Natural killer cell (primary cell): Measurements from ENCODE around the gene SEC14L5. TPM values are rescaled to one million over a fixed set of nuclear protein-coding genes. Genes with fewer than 3 reads are reported as not detected.
"Not testable (repeated sequence)": the region's sequence is repeated elsewhere in the genome, so short reads cannot be mapped to it uniquely, and the experiment has no call there.

Experiments
- ATAC-seq, 3 donors: fragments of 150-1000 bp in 2 of 3; fragments of 200-7000 bp in 1 of 3; cut with Tn5 transposase; 1 replicate in 1 of 3; 2 replicates in 2 of 3; pipeline ENCODE4 v1.10.0; 2021; ENCODE audit warnings: mild to moderate bottlenecking in 2 of 3, moderate library complexity in 2 of 3
- DNase-seq, 2 donors: peaks; one replicate each; pipeline versions ENCODE4 v3.0.0 to v3.0.0-alpha.2; 2013 to 2021; ENCODE audit warnings: mixed read lengths in 1 of 2
- H3K27ac ChIP-seq: one replicate; pipeline ENCODE4 v1.5.1; 2013; ENCODE audit warnings: mild to moderate bottlenecking, low read length
- H3K27me3 ChIP-seq: one replicate; pipeline ENCODE4 v1.6.1; 2013; ENCODE audit warnings: low read length; ENCODE audit not compliant: control insufficient read depth, insufficient read depth
- H3K36me3 ChIP-seq: one replicate; pipeline ENCODE4 v1.6.1; 2013; ENCODE audit warnings: low read length; ENCODE audit not compliant: control insufficient read depth, insufficient read depth
- H3K4me1 ChIP-seq: one replicate; pipeline ENCODE4 v1.6.1; 2013; ENCODE audit warnings: low read length; ENCODE audit not compliant: control insufficient read depth, insufficient read depth
- H3K4me3 ChIP-seq: one replicate; pipeline ENCODE4 v1.5.1; 2013; ENCODE audit warnings: low read length
- H3K9me3 ChIP-seq: one replicate; pipeline ENCODE4 v1.6.1; 2013; ENCODE audit warnings: low read length; ENCODE audit not compliant: control insufficient read depth, insufficient read depth
- H3K27ac Mint-ChIP-seq, 2 donors: one replicate each; pipeline ENCODE4 v1.8.0; 2022; ENCODE audit warnings: mild to moderate bottlenecking in 2 of 2, mixed read lengths in 2 of 2, moderate library complexity in 1 of 2
- H3K27me3 Mint-ChIP-seq, 2 donors: one replicate each; pipeline ENCODE4 v1.8.0; 2022; ENCODE audit warnings: low read depth in 2 of 2, mixed read lengths in 2 of 2
- H3K36me3 Mint-ChIP-seq: one replicate; pipeline ENCODE4 v1.8.0; 2022; ENCODE audit warnings: mixed read lengths
- H3K4me1 Mint-ChIP-seq, 2 donors: one replicate each; pipeline ENCODE4 v1.8.0; 2022; ENCODE audit warnings: mixed read lengths in 2 of 2
- H3K4me3 Mint-ChIP-seq: one replicate; pipeline ENCODE4 v1.8.0; 2022; ENCODE audit warnings: mild to moderate bottlenecking, moderate library complexity, mixed read lengths
- H3K9me3 Mint-ChIP-seq, 2 donors: one replicate each; pipeline ENCODE4 v1.8.0; 2022; ENCODE audit warnings: mixed read lengths in 2 of 2
- CTCF ChIP-seq: fragments of 200-600 bp; IDR thresholded peaks from one replicate; pipeline ENCODE4 v1.8.0; 2022; ENCODE audit warnings: antibody characterized with exemption
- WGBS: methylation state at CpG from one replicate; pipeline ENCODE4 v1.1.7; 2013; ENCODE audit warnings: missing lambda C conversion rate; ENCODE audit not compliant: insufficient coverage; 5-methylcytosine and 5-hydroxymethylcytosine counted together
- intact Hi-C: fragments of 100-400 bp; cut with micrococcal nuclease; formaldehyde crosslinking; loops from one replicate; pipeline ENCODE4 v1.14.2; 2022
- total RNA-seq, 4 donors: library from RNA; stranded (reverse); fragments of 120-200 nt in 1 of 4; gene quantifications; one replicate each; pipeline versions ENCODE4 v1.2.3 to v1.2.4, GENCODE V29; 2013 to 2022

SEC14L5 gene
- total RNA-seq, 3 donors from 2014 or later (not counting 1 experiment from before 2014, with no cell fraction given), result 0.27 to 1.1 (median 0.93) TPM

GRCh38 chr16:4966736-4967453 lies 8.8 kb downstream of the SEC14L5 start:
- whole genome bisulfite sequencing, result 85% methylated on average over 10 of the region's 10 CpGs
- H3K27me3 Mint-ChIP-seq, result peaks cover 0 to 4% of the 10 kb centered on the region in 2 donors
- no peak for TF ChIP-seq CTCF
- Histone ChIP-seq H3K27ac (no peak overlapping the region), H3K4me1 (no peaks in the 10 kb centered on the region), H3K27me3 (no peaks in the 10 kb centered on the region), H3K9me3 (no peaks in the 10 kb centered on the region), H3K4me3 (no peak overlapping the region), H3K36me3 (no peaks in the 10 kb centered on the region)
- H3K4me3 Mint-ChIP-seq, result no peak overlapping the region
- H3K36me3 Mint-ChIP-seq, result no peaks in the 10 kb centered on the region
- DNase-seq (no peak), ATAC-seq (no peak)
- no peak overlapping the region for H3K27ac Mint-ChIP-seq
- H3K4me1 Mint-ChIP-seq, result no peaks in the 10 kb centered on the region
- intact Hi-C loops, result no loop called here
- no peaks in the 10 kb centered on the region for H3K9me3 Mint-ChIP-seq

- H3K4me1 ChIP-seq, intact Hi-C loops, DNase-seq, H3K36me3 Mint-ChIP-seq, H3K27ac Mint-ChIP-seq, H3K36me3 ChIP-seq, H3K27me3 Mint-ChIP-seq, H3K4me3 Mint-ChIP-seq, H3K4me3 ChIP-seq, H3K9me3 ChIP-seq, H3K27ac ChIP-seq, H3K27me3 ChIP-seq, H3K9me3 Mint-ChIP-seq, ATAC-seq, H3K4me1 Mint-ChIP-seq: not testable (repeated sequence)
- 83% methylated on average over 12 of the region's 12 CpGs for WGBS
These were observed 10.1 kb downstream of the SEC14L5 start for GRCh38 chr16:4968278-4968677.

GRCh38 chr16:4968879-4969483 lies 10.9 kb downstream of the SEC14L5 start:
- Mint-ChIP-seq H3K9me3 (no peaks in the 10 kb centered on the region), H3K36me3 (no peaks in the 10 kb centered on the region), H3K4me3 (no peak overlapping the region), H3K4me1 (no peaks in the 10 kb centered on the region), H3K27ac (no peak overlapping the region), H3K27me3 (peaks cover 6 to 7% of the 10 kb centered on the region in 2 donors)
- no peak for TF ChIP-seq CTCF
- H3K4me1 ChIP-seq, result no peaks in the 10 kb centered on the region
- no peak overlapping the region for H3K4me3 ChIP-seq
- no peaks in the 10 kb centered on the region for H3K27me3 ChIP-seq
- no peaks in the 10 kb centered on the region for H3K9me3 ChIP-seq
- intact Hi-C loops, result no loop called here
- no peak overlapping the region for H3K27ac ChIP-seq
- 86% methylated on average over 13 of the region's 13 CpGs for WGBS
- ATAC-seq (no peak), DNase-seq (no peak)
- no peaks in the 10 kb centered on the region for H3K36me3 ChIP-seq

GRCh38 chr16:4970010-4970409 lies 11.9 kb downstream of the SEC14L5 start:
- peaks cover 6 to 7% of the 10 kb centered on the region in 2 donors for H3K27me3 Mint-ChIP-seq
- Histone ChIP-seq H3K27ac (no peak overlapping the region), H3K36me3 (no peaks in the 10 kb centered on the region), H3K4me3 (no peak overlapping the region), H3K4me1 (no peaks in the 10 kb centered on the region), H3K27me3 (no peaks in the 10 kb centered on the region), H3K9me3 (no peaks in the 10 kb centered on the region)
- no peaks in the 10 kb centered on the region for H3K4me1 Mint-ChIP-seq
- intact Hi-C loops, result no loop called here
- H3K9me3 Mint-ChIP-seq, result no peaks in the 10 kb centered on the region
- no peak overlapping the region for H3K27ac Mint-ChIP-seq
- no peaks in the 10 kb centered on the region for H3K36me3 Mint-ChIP-seq
- DNase-seq (no peak), ATAC-seq (no peak)
- WGBS, result 52% methylated on average over 3 of the region's 3 CpGs
- no peak overlapping the region for H3K4me3 Mint-ChIP-seq
- no peak for TF ChIP-seq CTCF
